NAMALWA (cell line): Measurements from ENCODE around the gene LAMTOR3.
A peak's percentile ranks its signal among the peaks of the same experiment; 100 is the strongest.

ENCODE experiments used
- DNase-seq: peaks from one replicate; pipeline ENCODE4 v3.0.0-alpha.2; 2015; ENCODE audit warnings: low spot score

Gene LAMTOR3

DNA sequence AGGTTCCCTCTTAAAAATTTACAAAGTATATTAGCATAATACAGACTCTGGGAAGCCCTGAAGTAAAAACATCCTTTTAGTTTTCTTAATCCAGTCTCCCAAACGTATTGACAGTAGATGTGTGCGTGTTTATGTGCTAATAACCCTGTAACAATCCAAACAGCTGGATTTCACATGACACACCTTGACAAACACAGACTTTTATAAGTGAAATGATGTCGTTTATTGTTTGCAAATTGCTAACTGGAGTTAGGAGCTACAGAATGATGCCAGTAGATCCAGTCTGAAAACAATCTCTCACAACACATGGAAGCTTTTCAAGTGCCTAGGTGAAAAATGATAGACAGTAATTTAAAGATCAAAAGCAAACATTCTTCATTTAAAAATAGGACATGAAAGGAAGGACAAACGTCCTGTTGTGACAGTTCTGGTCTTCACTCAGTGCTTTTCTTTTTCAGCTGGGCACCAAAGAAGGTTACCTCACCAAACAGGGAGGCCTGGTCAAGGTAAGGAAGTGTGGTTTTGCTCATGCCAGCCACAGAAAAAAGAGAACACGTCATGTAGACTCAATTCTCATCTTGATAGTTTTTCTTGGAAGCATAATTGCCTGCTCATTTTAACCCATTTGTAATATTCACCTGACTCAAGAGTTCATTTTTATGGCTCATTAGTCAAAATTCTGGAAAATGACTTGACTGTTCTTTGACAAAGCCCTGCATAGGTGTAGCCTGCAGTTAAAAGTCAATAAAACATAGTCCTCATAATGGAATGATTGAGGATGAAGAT is 32.9 kb downstream of the LAMTOR3 start:
- DNase-seq: no peak

GRCh38 chr4:99860521-99860920 is 33.7 kb downstream of the LAMTOR3 start:
- no peak for DNase-seq

DNA sequence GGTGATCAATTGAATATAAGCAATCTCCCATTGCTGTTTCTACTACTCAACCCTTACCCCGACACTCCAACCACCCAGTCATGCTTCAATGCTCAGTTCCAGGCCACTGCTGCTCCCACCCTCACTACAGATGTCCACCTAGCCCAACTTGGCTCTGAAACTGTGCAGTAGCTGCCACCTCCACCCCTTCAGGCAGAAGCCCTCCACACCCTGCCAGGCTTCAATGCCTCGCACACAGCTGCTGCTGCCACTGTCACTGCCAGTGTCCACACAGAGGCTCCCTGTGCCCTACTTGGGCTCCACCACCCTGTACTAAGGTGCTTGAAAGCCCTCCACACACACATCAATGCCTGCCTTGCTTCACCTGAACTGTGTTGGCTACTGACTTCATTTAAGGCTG is 34.6 kb downstream of the LAMTOR3 start:
- DNase-seq: peak; percentile 18

DNA sequence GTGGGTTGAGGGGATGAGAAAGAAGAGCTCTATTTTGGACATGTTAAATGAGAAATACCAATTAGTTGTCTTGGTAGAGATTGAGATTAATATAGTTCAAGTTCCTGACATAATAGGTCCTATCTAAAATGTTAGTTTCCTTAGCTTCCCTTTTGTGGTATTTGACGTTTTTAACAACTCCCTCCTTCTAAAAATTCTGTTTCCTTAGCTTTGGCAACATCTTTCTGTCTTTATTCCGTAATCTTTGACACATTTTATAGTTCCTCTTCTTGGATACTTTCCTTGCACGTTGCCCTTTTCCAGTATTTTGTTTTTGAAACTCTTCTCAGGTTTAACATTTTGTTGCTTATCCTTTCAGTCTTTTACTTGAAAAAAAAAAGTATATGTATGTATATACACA is 36.9 kb downstream of the LAMTOR3 start:
- DNase-seq: no peak

DNA sequence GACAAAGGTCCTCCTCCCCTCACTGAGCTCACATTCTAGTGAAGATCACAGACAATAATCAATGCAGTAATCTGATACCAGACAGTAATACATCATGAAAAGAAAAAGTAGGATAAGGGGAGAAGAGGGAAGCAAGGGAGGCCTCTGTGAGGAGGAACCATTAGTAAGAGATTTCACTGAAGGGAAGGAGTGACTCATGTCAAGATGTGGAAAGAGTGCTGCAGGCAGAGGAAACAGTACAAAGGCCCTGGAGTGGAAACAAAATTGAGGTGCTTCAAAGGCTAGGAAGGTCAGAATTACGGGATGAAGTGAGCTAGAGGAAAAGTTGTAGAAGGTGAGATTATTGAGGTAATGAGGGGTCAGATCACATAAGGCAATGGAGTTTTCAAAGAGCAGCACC is 38.1 kb downstream of the LAMTOR3 start:
- DNase-seq: no peak

- peak; percentile 50 for DNase-seq
These were observed 38.5 kb downstream of the LAMTOR3 start for GRCh38 chr4:99855678-99856077.

DNA sequence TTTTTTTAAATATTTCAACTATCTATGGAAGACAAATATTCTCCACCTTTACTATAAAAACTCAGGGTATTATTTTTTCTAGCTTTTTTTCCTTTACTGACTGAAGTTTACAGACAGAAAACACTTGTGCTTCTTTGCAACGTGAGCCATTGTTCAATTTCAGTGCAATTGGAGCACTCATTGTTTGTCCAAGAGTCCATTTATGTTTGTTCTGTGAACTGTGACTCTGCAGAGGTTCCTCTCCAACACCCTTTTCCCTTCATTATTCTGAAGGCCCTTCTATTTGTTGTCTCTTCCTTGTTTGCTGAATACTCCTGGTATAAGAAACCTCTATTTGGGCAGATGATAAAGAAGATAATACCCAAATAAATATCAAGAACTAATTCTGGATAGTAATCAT is 40.2 kb downstream of the LAMTOR3 start:
- DNase-seq: no peak

GRCh38 chr4:99853190-99853589 is 41.0 kb downstream of the LAMTOR3 start:
- DNase-seq: no peak

DNA sequence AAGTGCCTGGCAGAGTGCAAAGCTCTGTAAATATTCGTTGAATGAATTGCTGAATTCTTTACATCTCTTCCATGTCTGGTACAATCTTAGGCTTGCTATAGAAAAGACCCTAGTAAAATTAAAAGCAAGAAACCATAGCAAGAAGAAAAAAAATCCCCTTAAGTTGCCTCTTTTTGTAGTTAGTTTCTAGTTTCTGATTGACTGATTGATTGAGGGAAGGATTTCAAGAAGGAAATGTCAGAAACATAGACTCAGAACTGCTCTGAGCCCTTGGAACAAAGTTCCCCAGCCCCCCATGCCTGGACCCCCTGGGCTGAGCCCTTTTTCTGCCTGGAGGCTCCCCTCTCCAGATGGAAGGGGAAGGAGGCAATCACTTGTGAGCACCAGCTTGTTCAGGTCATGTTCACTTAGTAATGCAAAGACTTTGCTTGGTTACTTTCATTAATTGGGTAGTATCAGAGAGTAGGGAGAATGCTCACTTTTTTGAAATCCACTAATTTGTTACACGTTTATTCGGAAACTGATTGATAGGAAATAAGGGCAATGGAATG is 42.0 kb downstream of the LAMTOR3 start:
- DNase-seq: no peak

- no peak for DNase-seq
These were observed 45.6 kb downstream of the LAMTOR3 start for GRCh38 chr4:99848591-99849001.

DNA sequence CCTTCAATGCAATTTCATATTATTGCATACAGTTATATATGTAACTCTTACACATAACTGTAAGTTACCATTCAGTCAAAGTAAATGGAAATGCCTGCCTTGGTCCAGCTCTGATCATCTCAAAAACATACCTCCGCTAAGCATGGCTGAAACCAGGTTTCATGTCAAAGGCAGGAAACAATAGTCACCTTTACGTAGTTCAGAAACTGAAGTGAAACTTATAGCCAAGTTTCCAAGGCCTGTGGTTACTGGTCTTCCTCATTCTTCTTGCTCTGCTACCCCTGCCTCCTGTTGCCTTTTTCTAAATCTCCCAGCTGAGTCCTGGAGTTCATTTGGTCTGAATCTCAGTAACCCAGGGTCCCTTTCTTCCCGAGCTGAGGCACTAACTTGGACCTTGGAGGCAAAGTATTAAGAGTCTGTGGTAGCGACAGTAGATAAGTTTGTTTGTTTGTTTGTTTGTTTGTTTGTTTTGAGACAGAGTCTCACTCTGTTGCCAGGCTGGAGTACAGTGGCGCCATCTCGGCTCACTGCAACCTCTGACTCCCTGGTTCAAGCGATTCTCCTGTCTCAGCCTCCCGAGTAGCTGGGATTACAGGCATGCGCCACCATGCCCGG is 46.8 kb downstream of the LAMTOR3 start:
- DNase-seq: peak; percentile 46

DNA sequence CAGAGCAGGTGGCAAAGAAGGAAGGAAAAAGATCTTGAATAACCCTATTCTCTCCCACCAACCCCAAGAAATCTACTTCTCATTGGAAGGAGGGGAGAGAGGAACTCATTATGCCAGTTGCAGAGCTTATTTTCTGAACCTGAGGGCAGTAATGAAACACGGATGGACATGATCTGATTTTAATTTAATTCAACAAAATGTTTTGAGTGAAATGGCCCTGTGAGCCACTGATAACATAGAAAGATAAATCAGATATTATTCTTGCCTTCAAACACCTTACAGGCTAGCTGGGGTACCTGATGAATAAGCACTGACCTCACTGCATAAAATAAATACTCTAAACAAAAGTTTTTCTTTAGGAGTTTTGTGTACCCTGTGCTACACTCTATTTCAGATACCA is 47.3 kb downstream of the LAMTOR3 start:
- no peak for DNase-seq

DNA sequence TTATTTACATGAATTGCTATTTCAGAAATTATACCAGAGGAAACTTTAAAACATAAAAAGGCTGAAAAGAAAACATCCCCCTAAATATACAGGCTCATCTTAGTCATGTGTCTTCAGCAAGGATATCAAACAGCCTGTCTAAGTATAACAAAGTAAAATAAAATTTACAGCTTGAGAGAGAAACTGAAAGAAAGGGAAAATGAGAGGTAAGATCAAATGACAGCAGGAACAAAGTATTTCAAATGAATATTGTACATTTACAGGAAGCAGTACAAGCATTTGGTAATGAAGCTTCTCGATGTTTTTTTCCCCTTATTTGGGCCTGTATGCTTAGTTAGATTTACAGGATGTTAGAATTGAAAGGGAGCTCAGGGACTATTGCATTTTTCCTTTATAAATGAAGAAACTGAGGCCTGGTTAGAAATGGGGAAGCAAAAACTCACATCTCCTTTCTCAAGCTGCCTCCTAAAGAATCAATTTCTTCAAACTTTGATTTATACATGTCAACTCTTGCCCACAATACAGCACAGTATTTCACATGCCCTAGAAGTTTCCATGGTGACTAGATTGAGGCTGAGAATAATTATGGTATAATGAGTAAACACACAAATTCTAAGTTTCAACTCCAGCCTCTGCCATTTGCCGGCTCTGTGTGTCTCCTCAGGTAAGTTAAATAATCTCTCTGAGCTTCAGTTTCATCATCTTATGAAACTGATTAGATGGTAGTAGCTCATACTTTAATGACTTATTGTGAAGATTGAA is 48.3 kb downstream of the LAMTOR3 start:
- no peak for DNase-seq

DNA sequence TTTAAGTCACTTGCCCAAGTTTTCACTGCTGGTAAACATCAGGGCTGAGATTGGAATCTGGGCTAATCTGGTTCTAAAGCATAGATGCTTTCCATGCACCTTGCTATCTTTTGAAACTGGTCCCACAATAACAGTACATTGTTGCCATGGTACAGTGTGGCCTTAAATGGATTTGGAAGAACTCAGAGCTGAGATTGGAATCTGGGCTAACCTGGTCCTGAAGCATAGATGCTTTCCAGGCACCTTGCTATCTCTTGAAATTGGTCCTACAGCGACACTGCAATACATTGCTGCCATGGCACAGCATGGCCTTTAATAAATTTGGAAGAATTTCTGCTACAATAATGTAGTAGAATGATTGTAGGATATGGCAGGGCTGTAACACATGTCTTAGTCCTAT is 49.0 kb downstream of the LAMTOR3 start:
- no peak for DNase-seq

- DNase-seq: no peak
These were observed 50.2 kb downstream of the LAMTOR3 start for GRCh38 chr4:99844048-99844447.

- DNase-seq: no peak
These were observed 50.8 kb downstream of the LAMTOR3 start for GRCh38 chr4:99843413-99843812.

DNA sequence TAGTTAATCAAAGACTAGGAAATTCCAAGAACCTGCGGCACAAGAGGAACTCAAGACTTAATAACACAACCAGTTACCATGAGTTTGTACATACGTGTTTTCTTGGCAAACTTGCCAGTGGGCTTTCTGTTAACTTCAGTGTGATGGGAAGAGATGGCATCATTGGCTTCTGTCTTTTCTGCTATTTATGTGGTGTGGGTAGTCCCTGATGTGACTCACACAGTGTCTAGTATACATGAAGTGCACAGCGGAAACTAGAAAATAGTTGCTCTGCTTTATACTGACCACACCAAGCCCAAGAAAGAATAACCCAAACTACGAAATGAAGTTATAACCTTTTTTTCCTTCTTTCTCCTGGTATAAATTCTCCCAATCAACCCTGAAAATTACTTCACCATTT is 53.1 kb downstream of the LAMTOR3 start:
- DNase-seq: no peak

DNA sequence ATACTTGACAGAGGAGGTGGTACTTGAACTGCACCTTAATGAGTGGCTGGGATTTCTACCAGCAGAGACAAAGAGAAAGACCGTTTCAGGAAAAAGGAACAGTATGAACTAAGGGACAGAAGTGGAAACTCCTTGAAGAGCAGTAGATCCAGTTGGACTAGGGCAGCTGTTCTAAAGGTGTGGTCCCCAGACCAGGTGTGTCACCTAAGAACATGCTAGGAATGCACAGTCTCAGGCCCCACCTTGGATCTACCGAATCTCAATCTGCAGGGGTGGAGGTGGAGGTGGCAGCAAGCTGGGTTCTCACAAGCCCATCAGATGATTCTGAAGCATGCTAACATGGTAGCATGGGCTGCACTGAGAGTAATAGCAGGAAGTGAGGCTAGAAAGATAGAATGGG is 55.3 kb downstream of the LAMTOR3 start:
- DNase-seq: no peak

GRCh38 chr4:99835942-99836341 is 58.3 kb downstream of the LAMTOR3 start:
- DNase-seq: no peak

- no peak for DNase-seq
These were observed 59.7 kb downstream of the LAMTOR3 start for GRCh38 chr4:99834569-99834968.

DNA sequence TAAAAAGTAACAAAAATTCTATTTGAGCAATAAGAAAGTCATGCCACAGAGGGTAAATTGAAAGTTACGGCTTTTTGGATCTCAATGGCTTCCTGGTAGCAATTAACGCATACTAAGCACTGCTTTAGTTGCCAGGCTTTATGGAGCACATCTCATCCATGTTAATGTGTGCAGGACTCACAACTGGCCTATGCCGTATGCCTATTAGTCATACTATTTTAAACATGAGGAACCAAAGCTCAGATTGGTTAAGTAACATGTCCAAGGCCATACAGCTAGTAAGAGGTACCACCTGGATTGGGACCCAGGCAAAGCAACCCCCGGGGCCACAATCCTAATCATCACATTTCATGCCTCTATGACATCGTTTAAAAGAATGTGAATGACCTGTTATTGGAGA is 60.5 kb downstream of the LAMTOR3 start:
- DNase-seq: no peak

GRCh38 chr4:99832758-99833157 is 61.5 kb downstream of the LAMTOR3 start:
- DNase-seq: no peak

DNA sequence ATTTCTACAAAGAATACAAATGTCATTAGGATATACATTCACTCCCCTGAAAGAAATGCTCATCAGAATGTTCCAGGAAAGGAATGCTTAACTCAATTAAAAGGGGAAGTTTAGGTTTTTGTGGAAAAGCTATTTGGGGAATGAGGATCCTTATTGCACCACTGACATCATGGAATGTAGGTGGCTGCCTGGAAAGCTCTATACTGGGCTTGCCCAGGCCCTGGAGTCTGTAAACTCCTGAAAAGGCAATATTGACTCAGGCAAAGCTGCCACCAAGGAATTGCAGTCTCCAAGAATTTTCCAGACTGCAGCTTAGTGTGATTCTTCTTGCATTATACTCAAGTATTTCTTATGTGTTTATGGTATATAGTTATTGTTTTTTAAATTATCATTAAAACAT is 61.9 kb downstream of the LAMTOR3 start:
- DNase-seq: no peak
